Measurements from ENCODE around the gene ITGAX. TPM values are rescaled to one million over a fixed set of nuclear protein-coding genes. Genes with fewer than 3 reads are reported as not detected.

The ITGAX gene
- polyA plus RNA-seq, 3 donors: 0.39 to 1.9 (median 0.65) TPM

DNA sequence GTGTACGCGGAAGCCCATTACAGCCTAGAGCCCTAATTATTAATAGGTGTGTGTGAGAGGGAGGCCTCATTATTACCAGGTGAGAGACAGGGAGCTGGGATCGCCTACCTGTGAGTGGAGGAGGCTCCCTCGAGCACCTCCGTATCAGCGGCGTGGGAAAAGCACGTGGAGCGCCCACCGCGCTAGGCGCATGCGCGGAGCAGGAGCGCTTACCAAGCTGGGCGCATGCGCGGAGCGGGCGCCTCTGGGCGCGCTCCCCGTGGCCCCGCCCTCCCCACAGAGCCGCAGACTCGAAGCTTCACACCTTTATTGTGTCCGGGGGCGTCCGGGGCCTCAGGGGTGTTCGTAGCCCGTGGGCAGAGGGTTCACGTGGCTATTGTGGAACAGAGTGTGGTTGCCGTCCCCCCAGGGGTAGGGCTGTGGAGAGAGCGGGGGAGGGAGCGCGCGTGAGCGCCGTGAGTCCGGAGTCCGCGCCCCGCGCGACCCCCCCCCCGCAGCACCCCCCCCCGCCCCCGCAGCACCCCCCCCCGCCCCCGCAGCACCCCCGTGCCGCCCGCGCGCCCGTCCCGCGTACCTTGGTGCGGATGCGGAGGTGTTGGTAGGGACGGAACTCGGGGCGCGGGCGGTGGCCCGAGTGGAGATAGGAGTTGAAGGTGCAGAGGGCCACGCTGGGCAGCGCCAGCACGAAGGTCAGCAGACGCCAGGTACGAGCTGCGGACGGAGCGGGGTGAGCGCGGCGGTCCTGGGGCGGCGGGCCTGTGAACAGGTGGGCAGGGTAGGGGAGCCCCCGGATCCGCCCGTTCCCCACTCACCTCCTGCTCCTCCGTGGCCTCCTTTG lies 72.7 kb downstream of the ITGAX start:
- peak in 9 of 11 donors; percentile 22 to 49 (median 36) for DNase-seq (ENCODE audit: extremely low read depth in 1 of 11, low read depth in 9 of 11, low spot score in 4 of 11)

DNA sequence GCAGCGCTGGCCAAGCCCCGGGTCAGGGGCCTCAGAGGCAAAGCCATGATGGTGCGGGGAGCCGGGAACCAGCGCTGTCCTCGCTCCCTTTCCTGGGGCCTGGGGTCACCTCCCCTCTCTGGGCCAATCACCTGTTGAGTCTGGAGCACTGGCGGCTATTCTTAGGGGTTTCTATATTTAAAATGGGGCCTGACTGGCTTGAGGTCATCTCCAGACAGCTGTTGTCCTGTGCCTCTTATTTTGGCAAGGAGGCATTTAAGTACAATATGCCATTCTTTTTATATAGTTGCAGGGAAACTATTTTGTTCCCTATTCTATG lies 73.3 kb downstream of the ITGAX start, which contains the start of gene COX6A2:
COX6A2 (minus strand) TSS at position 82 of the 319 bp plus-strand sequence; CDS start at position 47, 35 bp downstream.
- no peak for DNase-seq (ENCODE audit: extremely low read depth in 1 of 11, low read depth in 9 of 11, low spot score in 4 of 11)

DNA sequence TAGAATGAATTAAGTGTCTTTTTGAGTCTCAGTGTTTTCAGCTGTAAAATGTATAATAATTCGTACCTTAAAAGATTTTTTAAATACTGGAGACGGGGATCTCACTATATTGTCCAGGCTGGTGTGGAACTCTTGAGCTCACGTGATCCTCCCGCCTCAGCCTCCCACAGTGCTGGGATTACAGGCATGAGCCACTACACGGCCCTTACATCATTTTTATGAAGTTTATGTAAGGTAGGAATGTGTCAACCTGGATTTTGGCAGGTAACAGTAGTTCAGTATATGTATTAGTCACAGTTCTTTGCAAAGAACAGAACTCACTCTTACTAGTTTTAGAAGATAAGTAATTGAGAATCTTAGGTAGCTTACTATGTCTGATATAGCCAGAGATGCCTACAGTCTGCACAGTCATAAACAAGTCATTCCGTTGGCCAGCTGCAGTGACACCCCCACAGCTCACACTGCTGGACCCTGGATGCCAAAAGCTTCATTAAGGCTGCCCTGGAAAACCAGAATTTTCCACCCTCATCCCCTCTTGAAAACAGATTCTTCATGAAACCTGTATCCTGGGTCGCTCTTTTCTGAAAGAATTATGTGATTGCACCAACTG lies 73.8 kb downstream of the ITGAX start:
- DNase-seq (ENCODE audit: extremely low read depth in 1 of 11, low read depth in 9 of 11, low spot score in 4 of 11): no peak

DNA sequence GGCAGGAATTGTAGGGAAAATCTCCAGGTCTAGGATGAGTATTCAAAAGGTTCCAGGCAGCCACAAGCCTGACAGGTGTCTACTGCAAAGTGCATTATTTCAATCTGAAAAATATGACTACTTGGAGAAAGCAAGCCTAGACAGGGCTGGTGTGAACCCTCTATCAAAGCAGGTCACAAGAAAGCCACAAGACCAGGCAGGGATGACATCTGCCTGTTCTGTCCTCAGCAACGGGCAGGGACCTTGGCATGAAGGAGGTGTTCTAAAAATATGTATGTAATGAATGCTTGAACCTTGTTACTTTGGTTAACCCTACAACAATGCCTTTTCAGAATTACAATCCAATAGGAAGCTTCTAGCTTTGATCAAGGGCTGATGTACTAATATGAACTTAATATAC lies 74.3 kb downstream of the ITGAX start:
- no peak for DNase-seq (ENCODE audit: extremely low read depth in 1 of 11, low read depth in 9 of 11, low spot score in 4 of 11)

DNA sequence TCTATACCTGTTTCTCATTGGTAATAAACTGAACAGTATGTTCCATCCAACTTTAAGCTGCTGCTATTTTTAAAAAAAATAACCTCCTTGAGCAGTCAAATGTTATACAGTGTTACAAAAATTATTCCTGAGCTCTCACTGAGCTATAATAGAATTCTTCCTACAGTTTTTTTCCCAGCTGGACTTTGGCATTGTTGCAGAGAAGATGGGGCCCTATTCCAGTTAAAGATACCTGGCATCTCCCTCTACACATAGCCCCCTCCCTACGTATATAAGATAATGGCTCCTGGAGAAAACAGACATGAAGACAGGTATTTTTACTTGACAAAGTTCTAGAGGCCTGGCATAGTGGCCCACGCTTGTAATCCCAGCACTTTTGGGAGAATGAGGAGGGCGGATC lies 74.8 kb downstream of the ITGAX start:
- DNase-seq (ENCODE audit: extremely low read depth in 1 of 11, low read depth in 9 of 11, low spot score in 4 of 11): no peak

DNA sequence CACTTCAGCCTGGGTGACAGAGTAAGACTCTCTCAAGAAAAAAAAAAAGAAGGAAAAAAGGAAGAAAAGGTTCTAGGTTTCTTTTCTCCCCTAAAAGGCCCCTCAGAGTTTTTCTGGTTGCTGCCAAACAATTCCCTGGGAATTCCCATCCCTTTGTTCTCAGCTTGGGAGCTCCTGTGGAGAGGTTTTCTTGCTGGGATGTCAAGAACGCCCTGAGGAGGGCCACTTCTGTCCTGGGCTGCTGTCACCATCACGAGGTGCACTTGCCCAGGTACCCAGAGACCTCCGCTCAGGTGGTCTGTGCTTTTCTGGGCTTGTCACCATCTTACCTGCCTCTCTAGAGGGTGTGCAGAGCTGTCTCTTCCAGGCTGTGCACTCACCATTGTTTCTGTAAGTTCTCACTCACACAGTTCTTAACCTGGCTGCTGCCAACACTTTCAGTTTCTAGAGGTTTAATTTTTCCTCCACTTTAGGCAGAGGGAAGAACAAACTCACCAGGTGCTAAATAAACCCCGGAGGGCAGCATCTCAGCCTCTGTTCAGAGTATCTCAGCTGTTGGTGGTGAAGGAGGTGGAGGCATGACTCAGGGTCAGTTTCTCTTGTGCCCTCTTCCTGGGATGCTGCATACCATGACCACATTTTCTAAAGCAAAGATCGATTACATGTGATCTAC lies 75.5 kb downstream of the ITGAX start:
- no peak for DNase-seq (ENCODE audit: extremely low read depth in 1 of 11, low read depth in 9 of 11, low spot score in 4 of 11)

Other genes starting within 250 kb of the ITGAX start
- 10 to 100 TPM; 29.5 to 44.1 (median 42.6) TPM for gene BCKDK, start 246.8 kb upstream of the ITGAX start, polyA plus RNA-seq (ENCODE audit: insufficient read length in 3 of 3)
- gene KAT8, start 237.5 kb upstream of the ITGAX start, polyA plus RNA-seq (ENCODE audit: insufficient read length in 3 of 3): 10 to 100 TPM; 65.5 to 82.0 (median 69.7) TPM
- gene PRSS8, start 219.4 kb upstream of the ITGAX start, polyA plus RNA-seq (ENCODE audit: insufficient read length in 3 of 3): 10 to 100 TPM; 52.9 to 88.8 (median 62.3) TPM
- 1 to 10 TPM in 2 of 3 donors, under 1 TPM in 1; 0.78 to 1.6 (median 1.6) TPM for gene PRSS36, start 205.1 kb upstream of the ITGAX start, polyA plus RNA-seq (ENCODE audit: insufficient read length in 3 of 3)
- gene FUS, start 175.0 kb upstream of the ITGAX start, polyA plus RNA-seq (ENCODE audit: insufficient read length in 3 of 3): 100 to 1,000 TPM; 736 to 808 (median 782) TPM
- gene PYCARD, start 152.4 kb upstream of the ITGAX start, polyA plus RNA-seq (ENCODE audit: insufficient read length in 3 of 3): 10 to 100 TPM in 2 of 3 donors, 1 to 10 TPM in 1; 7.2 to 11.1 (median 10.9) TPM
- gene TRIM72, start 141.1 kb upstream of the ITGAX start, polyA plus RNA-seq (ENCODE audit: insufficient read length in 3 of 3): under 1 TPM; 0.09 to 0.18 (median 0.09) TPM
- not detected for gene PYDC1, start 138.0 kb upstream of the ITGAX start, polyA plus RNA-seq (ENCODE audit: insufficient read length in 3 of 3)
- 1 to 10 TPM; 1.9 to 2.1 (median 1.9) TPM for gene ITGAM, start 95.2 kb upstream of the ITGAX start, polyA plus RNA-seq (ENCODE audit: insufficient read length in 3 of 3)
- gene ITGAD, start 38.2 kb downstream of the ITGAX start, polyA plus RNA-seq (ENCODE audit: insufficient read length in 3 of 3): under 1 TPM; 0.08 to 0.22 (median 0.17) TPM
- 1 to 10 TPM in 2 of 3 donors, under 1 TPM in 1; 0.51 to 1.6 (median 1.2) TPM for gene COX6A2, start 73.2 kb downstream of the ITGAX start, polyA plus RNA-seq (ENCODE audit: insufficient read length in 3 of 3)
- gene ZNF843, start 87.6 kb downstream of the ITGAX start, polyA plus RNA-seq (ENCODE audit: insufficient read length in 3 of 3): 1 to 10 TPM; 2.7 to 3.3 (median 2.8) TPM
- gene ARMC5, start 104.3 kb downstream of the ITGAX start, polyA plus RNA-seq (ENCODE audit: insufficient read length in 3 of 3): 10 to 100 TPM; 10.2 to 14.6 (median 14.3) TPM
- gene TGFB1I1, start 117.0 kb downstream of the ITGAX start, polyA plus RNA-seq (ENCODE audit: insufficient read length in 3 of 3): 10 to 100 TPM; 42.1 to 51.3 (median 45.6) TPM
- 10 to 100 TPM; 39.0 to 73.9 (median 54.2) TPM for gene SLC5A2, start 127.9 kb downstream of the ITGAX start, polyA plus RNA-seq (ENCODE audit: insufficient read length in 3 of 3)
- gene RUSF1, start 153.2 kb downstream of the ITGAX start, polyA plus RNA-seq (ENCODE audit: insufficient read length in 3 of 3): 100 to 1,000 TPM in 1 of 3 donors, 10 to 100 TPM in 2; 69.2 to 101 (median 86.3) TPM
- gene AHSP, start 172.7 kb downstream of the ITGAX start, polyA plus RNA-seq (ENCODE audit: insufficient read length in 3 of 3): 10 to 100 TPM in 1 of 3 donors, 1 to 10 TPM in 2; 3.8 to 13.4 (median 5.5) TPM

Data from renal cortex interstitium (tissue), 11 donors.